ENCODE measurements around the gene TMEM45A. TPM values are rescaled to one million over a fixed set of nuclear protein-coding genes. Genes with fewer than 3 reads are reported as not detected.

The TMEM45A gene
- total RNA-seq, 1 donor from 2014 or later = 3.2 TPM

DNA sequence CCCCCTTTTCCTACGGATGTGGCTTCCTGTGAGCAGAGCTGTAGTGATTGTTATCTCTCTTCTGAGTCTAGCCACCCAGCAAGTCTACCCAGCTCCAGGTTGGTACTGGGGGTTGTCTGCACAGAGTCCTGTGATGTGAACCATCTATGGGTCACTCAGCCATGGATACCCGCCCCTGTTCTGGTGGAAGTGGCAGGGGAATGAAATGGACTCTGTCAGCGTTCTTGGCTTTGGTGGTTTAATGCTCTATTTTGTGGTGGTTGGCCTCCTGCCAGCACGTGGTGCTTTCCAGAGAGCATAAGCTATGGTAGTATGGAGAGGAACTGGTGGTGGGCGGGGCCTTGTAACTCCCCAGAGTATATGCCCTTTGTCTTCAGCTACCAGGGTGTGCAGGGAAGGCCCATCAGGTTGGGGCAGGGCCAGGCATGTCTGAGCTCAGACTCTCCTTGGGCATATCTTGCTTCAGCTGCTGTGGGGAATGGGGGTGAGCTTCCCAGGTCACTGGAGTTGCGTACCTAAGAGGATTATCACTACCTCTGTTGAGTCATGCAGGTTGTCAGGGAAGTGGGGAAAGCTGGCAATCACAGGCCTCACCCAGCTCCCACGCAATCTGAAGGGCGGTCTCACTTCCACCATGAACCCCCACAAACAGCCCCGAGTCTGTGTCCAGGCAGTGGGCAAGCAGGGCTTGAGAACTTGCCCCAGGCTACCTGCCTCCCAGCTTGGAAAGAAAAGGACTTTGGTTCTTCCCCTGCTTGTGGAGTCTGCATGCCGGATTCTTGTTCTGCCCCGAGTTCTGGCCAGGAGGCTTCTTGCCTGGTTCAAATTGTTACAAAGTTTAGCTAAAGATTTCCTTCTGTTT is 108.0 kb downstream of the TMEM45A start:
- DNase-seq (no peak), ATAC-seq (no peak)
- intact Hi-C loops (cut with micrococcal nuclease) = no loop called here

DNA sequence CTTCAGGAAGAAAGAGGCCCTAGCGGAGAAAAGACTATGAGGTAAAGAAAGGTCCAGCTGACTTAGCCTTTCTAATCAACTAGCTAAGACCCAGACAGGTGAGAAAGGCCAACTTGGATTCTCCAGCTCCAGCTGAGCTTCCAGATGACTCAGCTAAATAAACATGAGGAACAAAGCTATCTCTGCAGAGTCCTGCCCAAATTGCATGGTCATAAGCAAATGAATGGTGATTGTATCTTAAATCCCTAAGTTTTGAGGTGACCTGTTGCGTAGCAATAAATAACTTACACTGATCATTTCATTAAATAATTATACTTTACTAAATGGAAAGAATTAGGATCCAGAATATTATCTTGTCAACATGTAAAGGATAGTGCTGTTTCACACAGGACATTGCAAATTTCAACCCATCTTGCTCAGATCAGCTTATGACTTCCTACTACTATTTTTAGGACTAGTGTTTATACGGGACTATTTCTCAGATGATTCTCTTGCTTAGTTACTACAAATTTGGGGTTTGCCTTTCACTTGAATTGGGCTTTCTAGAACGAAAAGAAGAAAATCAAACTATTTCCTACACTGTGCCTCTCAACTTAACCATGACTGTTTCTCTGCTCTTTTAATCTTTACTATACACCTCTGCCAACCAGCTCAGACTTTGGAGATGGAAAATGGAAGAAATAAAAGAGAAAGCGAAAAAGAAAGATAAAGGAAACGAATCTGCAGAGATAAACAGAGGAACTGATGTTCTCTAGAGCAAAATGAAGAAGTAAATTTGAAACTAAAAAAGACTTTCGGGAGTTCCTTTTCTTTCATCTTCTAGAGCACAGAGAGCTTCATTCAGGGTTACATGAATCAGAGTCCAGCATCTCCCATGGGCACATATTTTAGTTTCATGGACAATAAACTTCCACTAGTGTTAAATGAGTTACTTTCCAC is 110.4 kb downstream of the TMEM45A start:
- DNase-seq = no peak
- intact Hi-C loops (cut with micrococcal nuclease) = no loop called here
- ATAC-seq = no peak

DNA sequence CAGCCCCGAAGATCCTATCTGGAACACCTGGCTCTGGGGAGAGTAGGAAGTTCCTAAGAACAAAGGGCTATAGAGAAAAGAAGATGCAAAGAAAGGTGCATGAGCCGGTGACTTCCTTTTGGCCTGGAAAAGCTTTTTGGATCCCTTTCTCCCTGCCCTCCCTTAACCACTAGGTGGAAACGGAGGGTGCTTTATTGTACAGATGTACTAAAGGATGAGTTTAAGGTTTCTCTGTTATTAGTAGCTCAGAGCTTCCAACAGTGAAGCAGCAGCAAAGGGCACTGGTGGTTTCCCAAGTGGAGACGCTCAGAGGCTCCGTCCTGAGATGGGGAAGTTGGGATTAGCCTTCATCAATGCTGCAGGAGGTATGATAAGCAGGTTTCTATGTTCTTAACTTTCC is 111.0 kb downstream of the TMEM45A start:
- no peak for DNase-seq
- peak; percentile 50 for ATAC-seq
- intact Hi-C loops (cut with micrococcal nuclease) = no loop called here

DNA sequence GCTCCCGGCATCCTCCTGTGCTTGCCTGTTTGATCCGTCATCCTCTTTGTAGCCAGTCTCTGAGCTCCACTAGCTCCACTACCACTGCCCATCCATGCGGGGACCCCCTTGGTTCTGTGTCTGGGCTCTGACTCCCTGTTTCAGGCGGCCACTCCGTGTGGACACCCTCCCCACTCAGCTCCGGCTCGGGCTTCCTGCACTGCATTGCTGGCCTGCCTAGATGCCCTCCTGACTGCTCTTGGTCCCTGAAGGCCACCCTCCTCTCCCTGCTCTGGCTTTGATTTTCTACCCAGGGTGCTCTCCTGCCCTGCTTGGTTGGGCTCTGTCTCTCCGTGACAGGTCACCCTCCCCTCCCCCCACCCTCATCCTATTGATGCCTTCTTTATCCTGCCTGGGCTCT is 112.9 kb downstream of the TMEM45A start:
- DNase-seq (no peak), ATAC-seq (no peak)
- intact Hi-C loops (cut with micrococcal nuclease) = no loop called here

DNA sequence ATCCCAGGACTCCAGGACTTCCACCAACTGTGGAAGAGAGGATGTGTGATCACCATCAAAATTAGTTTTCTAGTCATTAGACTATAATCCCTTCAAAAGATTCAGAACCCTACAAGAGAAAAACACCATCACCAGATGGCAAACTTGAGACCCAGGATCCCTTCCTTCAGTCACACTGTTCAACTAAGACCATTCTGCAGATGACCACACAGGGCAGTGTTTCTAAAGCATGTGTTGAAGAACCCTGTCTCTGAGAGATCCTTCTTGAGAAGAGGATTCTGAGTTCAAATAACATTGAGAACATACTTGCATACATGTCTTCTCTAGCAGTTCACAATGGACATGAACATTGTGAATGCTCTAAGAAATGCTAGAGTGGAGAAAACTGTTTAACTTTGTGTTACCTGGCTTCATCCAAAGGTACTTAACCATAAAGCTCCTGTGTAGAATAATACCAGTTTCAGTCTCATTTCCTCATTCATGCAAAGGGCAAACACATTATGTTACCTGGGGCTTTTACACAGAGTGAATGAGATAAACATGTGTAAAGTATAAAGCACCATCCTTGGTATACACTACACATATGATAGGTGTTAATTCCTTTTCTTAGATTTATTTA is 114.6 kb downstream of the TMEM45A start:
- DNase-seq (no peak), ATAC-seq (no peak)
- intact Hi-C loops (cut with micrococcal nuclease) = no loop called here

DNA sequence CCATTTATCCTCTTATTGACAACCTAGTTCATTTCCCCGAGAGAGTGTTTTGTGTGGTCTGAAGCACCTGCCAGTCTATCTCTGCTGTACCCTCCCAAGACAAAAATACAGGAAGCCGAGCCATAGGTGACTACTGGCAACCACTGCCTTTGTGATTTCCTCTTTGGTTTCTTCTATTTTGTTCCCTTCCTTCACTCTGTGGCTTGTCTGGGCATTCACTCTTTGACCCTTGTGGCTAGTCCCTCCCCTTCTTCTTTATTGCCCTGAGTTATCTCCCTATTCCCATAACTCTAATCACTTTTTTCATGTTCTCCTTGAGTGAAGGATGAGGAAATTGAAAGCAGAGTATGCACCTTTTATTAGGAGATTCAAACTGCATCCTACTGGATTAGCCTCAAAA is 116.9 kb downstream of the TMEM45A start, which contains the start of gene ADGRG7:
Gene ADGRG7, plus strand, starts transcription at position 297 of the 400 bp plus-strand sequence. CDS start 256 bp downstream, outside the sequence.
- intact Hi-C loops (cut with micrococcal nuclease) = no loop called here
- no peak for ATAC-seq
- no peak for DNase-seq

DNA sequence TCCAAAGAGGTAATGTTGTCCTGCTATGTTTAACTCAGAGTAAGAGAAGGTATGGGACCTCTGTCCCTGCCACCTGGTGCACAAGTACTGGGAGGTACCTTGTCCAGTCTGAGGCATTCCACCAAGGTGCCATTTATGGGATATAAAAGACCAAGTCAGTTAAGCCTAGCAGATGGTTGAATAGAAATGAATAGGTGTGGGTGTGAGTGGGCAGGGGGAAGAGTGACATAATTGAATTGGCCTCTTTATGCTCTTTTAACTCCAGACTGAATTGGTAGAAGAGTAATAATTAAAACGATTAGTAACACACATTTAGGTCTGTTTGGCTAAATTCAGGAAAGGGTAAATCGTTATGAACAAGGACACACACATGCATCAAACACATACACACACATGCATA is 117.5 kb downstream of the TMEM45A start:
- no peak for ATAC-seq
- intact Hi-C loops (cut with micrococcal nuclease) = no loop called here
- no peak for DNase-seq

DNA sequence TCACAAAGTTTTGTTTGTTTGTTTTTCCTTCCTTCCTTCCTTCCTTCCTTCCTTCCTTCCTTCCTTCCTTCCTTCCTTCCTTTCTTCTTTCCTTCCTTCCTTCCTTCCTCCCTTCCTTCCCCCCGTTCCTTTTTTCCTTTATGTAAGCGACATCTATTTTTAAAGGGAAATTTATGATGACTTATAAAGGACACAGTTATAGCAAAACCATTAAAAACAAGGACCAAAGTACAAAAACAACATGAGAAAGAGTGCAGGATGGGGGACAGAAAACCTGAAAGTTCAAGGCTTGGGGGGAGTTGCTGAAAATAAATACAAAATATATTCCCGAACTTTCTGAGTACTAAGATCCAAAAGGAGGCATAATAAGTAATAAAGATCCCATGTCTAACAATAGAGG is 118.8 kb downstream of the TMEM45A start:
- ATAC-seq (no peak), DNase-seq (no peak)
- intact Hi-C loops (cut with micrococcal nuclease) = no loop called here

DNA sequence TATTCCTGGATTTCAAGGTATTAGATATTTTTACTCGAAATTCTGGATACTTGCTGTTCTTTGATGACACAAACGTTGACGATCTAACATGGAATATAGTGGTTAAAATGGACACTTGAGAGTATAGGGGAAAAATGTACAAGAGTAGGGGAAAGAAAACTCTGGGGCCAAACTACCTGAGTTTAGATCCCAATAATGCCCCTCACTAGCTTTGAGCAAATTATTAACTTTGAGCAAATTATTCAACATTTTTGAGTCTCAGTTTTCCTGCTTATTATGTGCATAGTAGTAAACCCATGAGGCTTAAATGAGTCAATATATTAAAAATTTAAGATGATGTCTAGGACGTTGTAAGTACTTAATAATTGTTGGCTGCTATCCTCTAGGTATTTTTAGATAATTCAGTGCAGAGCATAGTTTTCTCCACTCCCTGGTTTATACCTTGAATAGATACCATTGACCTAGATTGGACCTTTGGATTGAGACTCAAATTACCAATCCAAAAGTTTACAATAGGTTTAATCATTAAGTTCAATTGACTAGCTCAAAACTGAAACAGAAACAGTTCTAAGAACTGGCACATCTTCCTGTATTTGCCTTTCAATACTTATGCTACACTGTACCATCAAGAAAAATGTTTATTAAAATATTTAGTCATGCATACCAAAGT is 121.4 kb downstream of the TMEM45A start:
- ATAC-seq (no peak), DNase-seq (no peak)
- intact Hi-C loops (cut with micrococcal nuclease) = no loop called here

DNA sequence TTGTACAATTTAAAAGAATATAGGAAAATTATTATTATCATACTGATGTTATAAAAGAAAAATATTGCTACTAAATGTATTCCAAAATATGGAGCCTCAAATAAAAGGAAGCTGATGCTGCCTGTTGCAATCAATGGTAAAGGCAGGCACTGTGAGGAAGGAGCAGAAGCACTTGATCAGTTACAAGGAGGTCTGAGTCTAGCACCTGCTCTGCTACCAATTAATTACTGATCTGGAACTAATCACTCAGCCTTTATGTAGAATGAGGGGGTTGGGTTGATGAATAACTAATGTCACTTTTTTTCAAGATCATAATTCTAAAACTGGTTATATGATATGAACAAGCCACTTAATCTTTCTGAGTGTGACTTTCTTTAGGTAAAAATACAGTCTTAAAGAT is 122.5 kb downstream of the TMEM45A start:
- ATAC-seq (no peak), DNase-seq (no peak)
- intact Hi-C loops (cut with micrococcal nuclease) = no loop called here

DNA sequence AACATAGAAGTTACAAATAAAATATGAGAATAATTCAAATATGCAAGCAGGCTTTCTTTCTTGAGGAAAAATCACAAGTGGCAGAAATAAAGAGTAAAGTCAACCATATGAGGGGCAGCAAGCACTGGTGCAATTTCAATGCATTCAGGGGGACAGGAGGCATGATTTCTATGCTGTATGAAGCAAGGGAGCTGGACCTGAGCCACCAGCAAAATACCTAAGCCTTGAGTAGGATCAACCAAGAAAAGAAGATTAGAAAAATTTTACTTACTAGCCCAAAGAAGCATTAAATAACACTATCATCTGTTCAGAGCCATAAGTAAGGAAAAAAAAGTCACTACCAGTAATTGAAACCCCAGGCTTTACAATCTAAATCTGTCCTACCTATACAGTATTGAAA is 123.3 kb downstream of the TMEM45A start:
- ATAC-seq (no peak), DNase-seq (no peak)
- intact Hi-C loops (cut with micrococcal nuclease) = no loop called here

DNA sequence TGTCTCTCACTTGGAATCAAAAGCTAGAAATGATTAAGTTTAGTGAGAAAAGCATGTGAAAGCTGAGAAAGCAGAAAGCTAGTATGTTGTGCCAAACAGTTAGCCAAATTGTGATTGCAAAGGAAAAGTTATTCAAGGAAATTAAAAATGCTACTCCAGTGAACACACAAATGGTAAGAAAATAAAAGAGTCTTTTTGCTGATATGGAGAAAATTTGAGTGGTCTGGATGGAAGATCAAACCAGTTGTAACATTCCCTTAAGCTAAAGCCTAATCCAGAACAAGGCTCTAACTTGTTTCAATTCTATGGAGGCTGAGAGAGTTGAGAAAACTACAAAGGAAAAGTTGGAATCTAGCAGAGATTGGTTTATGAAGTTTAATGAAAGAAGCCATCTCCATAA is 128.8 kb downstream of the TMEM45A start:
- ATAC-seq (no peak), DNase-seq (no peak)
- intact Hi-C loops (cut with micrococcal nuclease) = no loop called here

Other genes starting within 250 kb of the TMEM45A start
- gene TBC1D23, start 231.6 kb upstream of the TMEM45A start, total RNA-seq = 31.3 TPM
- gene NIT2, start 157.9 kb upstream of the TMEM45A start, total RNA-seq = 47.3 TPM
- 69.2 TPM for gene TOMM70, start 91.5 kb upstream of the TMEM45A start, total RNA-seq
- gene LNP1, start 91.1 kb upstream of the TMEM45A start, total RNA-seq = 2.8 TPM
- not detected for gene ADGRG7, start 117.0 kb downstream of the TMEM45A start, total RNA-seq
- 116 TPM for gene TFG, start 216.9 kb downstream of the TMEM45A start, total RNA-seq

All from left ventricle myocardium superior (tissue), 1 donor.